ENCODE measurements around the gene ARHGEF28. TPM values are rescaled to one million over a fixed set of nuclear protein-coding genes. Genes with fewer than 3 reads are reported as not detected.
A peak's percentile ranks its signal among the peaks of the same experiment; 100 is the strongest.

ARHGEF28 gene
- total RNA-seq, 6 experiments from 2014 or later = 7.5 to 13.6 (median 8.5) TPM

DNA sequence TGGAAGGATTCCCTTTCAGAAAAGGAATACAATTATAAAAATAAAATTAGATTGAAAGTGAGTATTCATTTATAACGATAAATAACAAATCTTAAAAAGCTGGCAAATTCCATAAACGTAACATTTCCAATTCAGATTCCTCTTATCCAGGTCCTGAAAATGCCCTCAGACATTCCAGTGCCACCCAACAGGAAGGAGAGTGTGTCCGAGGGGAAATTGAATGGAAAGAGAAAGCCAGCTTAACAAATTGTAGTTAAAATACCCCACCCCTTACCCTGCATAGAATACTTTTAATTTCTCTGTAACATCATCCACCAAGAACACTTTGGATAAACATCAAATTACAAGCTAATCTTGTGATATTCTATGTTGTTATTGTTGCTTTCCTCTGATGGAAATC, 72.0 kb downstream of the ARHGEF28 start:
- peaks cover 49% of the 10 kb centered on the region for H3K4me1 Mint-ChIP-seq (ENCODE audit: low read depth)
- no peak overlapping the region for H3K4me3 Mint-ChIP-seq
- no peak for DNase-seq
- H3K27ac Mint-ChIP-seq = no peak overlapping the region
- H3K9me3 Mint-ChIP-seq = no peaks in the 10 kb centered on the region
- TF ChIP-seq CTCF (IDR thresholded peaks at IDR 0.05) = no peak
- H3K36me3 Mint-ChIP-seq (ENCODE audit: low read depth) = no peaks in the 10 kb centered on the region
- H3K27me3 Mint-ChIP-seq (ENCODE audit: insufficient read depth) = no peaks in the 10 kb centered on the region

DNA sequence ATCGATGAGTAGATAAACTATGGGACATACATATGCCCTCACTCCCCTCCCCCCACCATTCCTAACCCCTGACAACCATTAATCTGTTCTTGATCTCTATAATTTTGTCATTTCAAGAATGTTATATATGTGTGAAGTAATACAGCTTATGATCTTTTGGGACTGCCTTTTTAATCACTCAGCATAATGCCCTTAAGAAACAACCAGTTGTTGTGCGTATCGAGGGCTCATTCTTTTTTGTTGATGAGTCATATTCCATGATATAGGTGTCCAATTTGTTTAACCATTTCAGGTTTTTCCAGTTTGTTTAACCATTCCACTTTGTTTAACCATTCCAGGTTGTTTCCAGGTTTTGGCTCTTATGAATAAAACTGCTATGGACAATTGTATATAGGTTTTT, 75.6 kb downstream of the ARHGEF28 start:
- Mint-ChIP-seq H3K9me3 (no peaks in the 10 kb centered on the region), H3K27me3 (ENCODE audit: insufficient read depth) (no peaks in the 10 kb centered on the region; the same call in 1 of the 2 replicates), H3K4me1 (ENCODE audit: low read depth) (peaks cover 23% of the 10 kb centered on the region), H3K4me3 (no peak overlapping the region), H3K36me3 (ENCODE audit: low read depth) (peaks cover 5% of the 10 kb centered on the region), H3K27ac (no peak overlapping the region; the same call in 1 of the 2 replicates)
- DNase-seq = peak; percentile 11
- TF ChIP-seq CTCF (IDR thresholded peaks at IDR 0.05) = no peak

- Mint-ChIP-seq H3K27ac (no peak overlapping the region), H3K9me3 (no peaks in the 10 kb centered on the region), H3K36me3 (ENCODE audit: low read depth) (peaks cover 5% of the 10 kb centered on the region), H3K4me1 (ENCODE audit: low read depth) (peaks cover 22% of the 10 kb centered on the region), H3K27me3 (ENCODE audit: insufficient read depth) (no peaks in the 10 kb centered on the region; the same call in 1 of the 2 replicates), H3K4me3 (no peak overlapping the region)
- TF ChIP-seq CTCF (IDR thresholded peaks at IDR 0.05) = no peak
- no peak for DNase-seq
These were observed 76.5 kb downstream of the ARHGEF28 start for GRCh38 chr5:73702534-73702933.

DNA sequence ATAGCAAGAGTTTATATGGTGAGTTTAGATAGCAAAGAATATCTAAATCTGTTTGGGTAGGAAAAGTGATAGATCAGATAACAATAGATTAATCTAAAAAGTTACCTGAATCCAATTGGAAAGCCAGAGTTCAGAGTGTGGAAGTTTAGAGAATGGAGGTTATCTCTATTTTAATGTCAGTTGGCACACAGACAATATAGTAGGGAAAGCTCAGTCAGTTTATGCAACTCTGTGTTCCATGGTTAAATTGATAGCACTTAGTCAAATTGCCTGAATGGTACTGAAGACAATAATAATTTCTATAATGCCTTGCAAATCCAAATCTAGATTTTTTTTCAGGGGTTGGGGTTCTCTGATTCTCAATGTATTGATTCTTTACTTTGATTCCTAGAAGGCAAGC, 77.0 kb downstream of the ARHGEF28 start:
- no peaks in the 10 kb centered on the region for H3K9me3 Mint-ChIP-seq
- H3K27ac Mint-ChIP-seq = no peak overlapping the region
- peaks cover 25% of the 10 kb centered on the region for H3K4me1 Mint-ChIP-seq (ENCODE audit: low read depth)
- H3K4me3 Mint-ChIP-seq = no peak overlapping the region
- no peak for TF ChIP-seq CTCF (IDR thresholded peaks at IDR 0.05)
- H3K27me3 Mint-ChIP-seq (ENCODE audit: insufficient read depth) = no peaks in the 10 kb centered on the region; the same call in 1 of the 2 replicates
- H3K36me3 Mint-ChIP-seq (ENCODE audit: low read depth) = peaks cover 5% of the 10 kb centered on the region
- no peak for DNase-seq

GRCh38 chr5:73705364-73705763, 79.4 kb downstream of the ARHGEF28 start:
- no peak overlapping the region for H3K4me3 Mint-ChIP-seq
- H3K27me3 Mint-ChIP-seq (ENCODE audit: insufficient read depth) = no peaks in the 10 kb centered on the region; the same call in 1 of the 2 replicates
- H3K27ac Mint-ChIP-seq = no peak overlapping the region
- peaks cover 8% of the 10 kb centered on the region for H3K9me3 Mint-ChIP-seq
- peak; percentile 37; the same call in 1 of the 2 replicates for TF ChIP-seq CTCF (IDR thresholded peaks at IDR 0.05)
- H3K36me3 Mint-ChIP-seq (ENCODE audit: low read depth) = peaks cover 28% of the 10 kb centered on the region
- DNase-seq = no peak
- peaks cover 34% of the 10 kb centered on the region for H3K4me1 Mint-ChIP-seq (ENCODE audit: low read depth)

DNA sequence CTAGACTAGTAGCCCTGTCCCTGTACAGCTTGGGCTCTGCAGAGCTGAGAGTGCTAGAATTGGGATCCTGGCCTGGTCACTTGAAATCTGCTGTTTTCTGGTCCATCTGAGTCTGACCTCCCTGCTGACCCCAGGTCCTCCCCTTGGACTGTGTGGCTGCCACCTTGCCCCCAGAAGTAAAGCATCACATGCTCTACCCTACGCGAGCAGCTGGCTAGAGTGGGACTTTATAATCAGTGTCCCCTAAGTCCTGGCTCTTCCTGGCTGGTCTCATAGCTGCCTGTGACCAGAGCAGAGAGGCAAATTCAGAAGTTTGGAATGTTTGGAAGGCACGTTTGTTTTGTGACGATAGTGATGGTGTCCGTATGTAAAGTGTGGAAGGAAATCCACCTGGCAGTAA, 81.0 kb downstream of the ARHGEF28 start:
- peaks cover 29% of the 10 kb centered on the region for H3K36me3 Mint-ChIP-seq (ENCODE audit: low read depth)
- no peaks in the 10 kb centered on the region; the same call in 1 of the 2 replicates for H3K27me3 Mint-ChIP-seq (ENCODE audit: insufficient read depth)
- no peak overlapping the region for H3K4me3 Mint-ChIP-seq
- peaks cover 8% of the 10 kb centered on the region for H3K9me3 Mint-ChIP-seq
- TF ChIP-seq CTCF (IDR thresholded peaks at IDR 0.05) = no peak
- no peak for DNase-seq
- peaks cover 23% of the 10 kb centered on the region for H3K4me1 Mint-ChIP-seq (ENCODE audit: low read depth)
- no peak overlapping the region for H3K27ac Mint-ChIP-seq
